ENCODE data around the gene GALNT7.
"Not testable (repeated sequence)": the region's sequence is repeated elsewhere in the genome, so short reads cannot be mapped to it uniquely, and the experiment has no call there.

- TF ChIP-seq POLR2A, CTCF (IDR thresholded peaks at IDR 0.05): not testable (repeated sequence)
These were observed 49.8 kb upstream of the GALNT7 start for GRCh38 chr4:173118819-173119218.

Measured in Peyer's patch (tissue), 4 donors.